ENCODE results near the gene COL23A1. TPM values are rescaled to one million over a fixed set of nuclear protein-coding genes. Genes with fewer than 3 reads are reported as not detected.
A peak's percentile ranks its signal among the peaks of the same experiment; 100 is the strongest.

COL23A1 gene
- total and polyA plus RNA-seq, 8 donors, result 0.06 to 0.68 (median 0.33) TPM; not detected in 2

DNA sequence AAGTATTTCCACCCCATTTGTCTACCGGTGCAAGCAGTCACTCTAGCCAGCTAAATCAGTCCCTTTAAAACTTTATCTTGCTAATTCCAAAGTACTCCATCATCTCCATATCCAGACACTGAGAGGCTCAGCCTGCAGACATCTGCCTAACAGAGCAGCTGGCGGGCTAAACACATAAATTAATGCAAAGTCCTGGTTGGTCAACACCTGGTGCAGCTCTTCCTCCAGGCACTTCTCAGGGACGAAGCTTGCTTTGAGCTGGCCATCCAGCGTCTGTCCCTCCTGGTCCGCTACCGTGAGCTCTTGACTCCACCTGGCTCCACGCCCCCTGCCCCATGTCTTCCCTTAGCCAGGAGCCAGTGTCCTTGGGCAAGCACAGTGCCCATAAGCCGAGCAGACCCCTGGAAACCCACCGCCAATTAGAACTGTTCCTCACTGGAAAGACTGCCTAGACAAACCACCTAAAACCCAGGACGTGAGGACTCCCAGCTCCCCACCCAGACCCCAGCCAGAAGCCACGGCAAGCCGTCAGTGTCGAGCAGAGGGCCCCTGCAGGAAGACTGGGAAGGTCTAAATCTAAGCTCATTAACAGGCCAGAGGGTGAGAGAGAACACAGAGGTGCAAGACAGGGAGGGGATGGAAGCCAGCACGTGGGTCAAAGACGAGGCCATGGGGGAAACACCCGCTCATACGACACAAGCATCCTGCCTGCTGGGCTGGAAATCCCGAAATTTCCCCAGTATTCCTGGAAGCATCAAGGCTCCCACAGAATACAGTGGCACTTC, 120.0 kb downstream of the COL23A1 start:
- H3K36me3 ChIP-seq, result no peaks in the 10 kb centered on the region
- WGBS, 2 donors, result 52 to 64% methylated on average over 18 of the region's 18 CpGs
- DNase-seq (no peak), FAIRE-seq (no peak), ATAC-seq (no peak)
- H3K9me3 ChIP-seq, result no peaks in the 10 kb centered on the region
- no peaks in the 10 kb centered on the region for H3K27me3 ChIP-seq
- H3K27ac ChIP-seq, result no peak overlapping the region
- TF ChIP-seq, protein P1, sequence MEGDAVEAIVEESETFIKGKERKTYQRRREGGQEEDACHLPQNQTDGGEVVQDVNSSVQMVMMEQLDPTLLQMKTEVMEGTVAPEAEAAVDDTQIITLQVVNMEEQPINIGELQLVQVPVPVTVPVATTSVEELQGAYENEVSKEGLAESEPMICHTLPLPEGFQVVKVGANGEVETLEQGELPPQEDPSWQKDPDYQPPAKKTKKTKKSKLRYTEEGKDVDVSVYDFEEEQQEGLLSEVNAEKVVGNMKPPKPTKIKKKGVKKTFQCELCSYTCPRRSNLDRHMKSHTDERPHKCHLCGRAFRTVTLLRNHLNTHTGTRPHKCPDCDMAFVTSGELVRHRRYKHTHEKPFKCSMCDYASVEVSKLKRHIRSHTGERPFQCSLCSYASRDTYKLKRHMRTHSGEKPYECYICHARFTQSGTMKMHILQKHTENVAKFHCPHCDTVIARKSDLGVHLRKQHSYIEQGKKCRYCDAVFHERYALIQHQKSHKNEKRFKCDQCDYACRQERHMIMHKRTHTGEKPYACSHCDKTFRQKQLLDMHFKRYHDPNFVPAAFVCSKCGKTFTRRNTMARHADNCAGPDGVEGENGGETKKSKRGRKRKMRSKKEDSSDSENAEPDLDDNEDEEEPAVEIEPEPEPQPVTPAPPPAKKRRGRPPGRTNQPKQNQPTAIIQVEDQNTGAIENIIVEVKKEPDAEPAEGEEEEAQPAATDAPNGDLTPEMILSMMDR (IDR thresholded peaks at IDR 0.05), result no peak
- peaks cover 0 to 5% (median 0%) of the 10 kb centered on the region in 3 donors for H3K4me1 ChIP-seq
- intact Hi-C loops (cut with DNase I), result no loop called here
- H3K4me3 ChIP-seq, result no peak overlapping the region

DNA sequence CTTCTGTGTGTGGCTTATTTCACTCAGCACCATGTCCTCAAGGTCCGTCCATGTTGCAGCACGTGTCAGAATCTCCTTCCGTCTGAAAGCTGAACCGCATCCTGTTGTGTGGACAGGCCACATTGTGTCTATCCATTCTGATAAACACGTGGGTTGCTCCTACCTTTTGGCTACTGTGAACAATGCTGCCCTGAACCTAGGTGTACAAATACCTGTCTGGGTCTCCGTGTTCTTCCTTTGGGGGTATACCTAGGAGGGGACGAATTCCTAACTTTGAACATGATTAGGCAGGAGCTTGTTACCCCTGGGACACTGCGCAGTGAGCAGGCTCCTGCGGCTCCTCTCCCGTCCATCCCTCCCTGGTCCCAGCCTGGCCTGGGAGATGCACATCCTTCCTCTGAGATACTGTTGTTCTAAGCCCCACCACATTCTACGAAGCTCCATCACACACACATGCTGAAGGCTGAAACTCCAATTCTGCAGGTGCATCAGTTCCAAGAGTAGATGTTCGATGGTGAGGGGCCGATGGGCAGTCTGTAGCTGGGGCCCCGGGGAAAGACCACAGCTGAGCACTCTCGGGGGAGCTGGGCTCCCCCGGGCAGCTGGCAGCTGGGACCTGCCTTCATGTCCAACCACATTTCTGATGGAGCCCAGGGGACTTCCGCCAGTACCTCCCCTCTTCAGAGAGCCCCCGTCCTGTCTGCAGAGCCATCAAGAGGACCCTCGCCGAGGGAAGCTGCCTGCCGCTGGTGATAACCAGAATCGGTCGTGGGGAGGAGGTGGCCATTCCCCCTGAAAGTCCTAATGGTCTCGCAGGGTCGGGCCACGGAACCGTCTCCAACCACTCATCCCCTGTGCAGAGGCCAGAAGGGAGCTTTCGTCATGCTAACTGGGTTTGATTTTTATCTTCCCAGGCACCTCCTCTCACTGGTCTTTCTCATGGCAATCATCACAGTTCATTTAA, 120.9 kb downstream of the COL23A1 start:
- H3K4me1 ChIP-seq, result peaks cover 0 to 2% (median 0%) of the 10 kb centered on the region in 3 donors
- FAIRE-seq (no peak), DNase-seq (no peak), ATAC-seq (no peak)
- WGBS, 2 donors, result 66 to 70% methylated on average over 28 of the region's 28 CpGs
- H3K9me3 ChIP-seq, result no peaks in the 10 kb centered on the region
- H3K36me3 ChIP-seq, result no peaks in the 10 kb centered on the region
- intact Hi-C loops (cut with DNase I), result no loop called here
- no peak overlapping the region for H3K4me3 ChIP-seq
- H3K27ac ChIP-seq, result no peak overlapping the region
- TF ChIP-seq, protein P1 (IDR thresholded peaks at IDR 0.05), result no peak
- H3K27me3 ChIP-seq, result no peaks in the 10 kb centered on the region

DNA sequence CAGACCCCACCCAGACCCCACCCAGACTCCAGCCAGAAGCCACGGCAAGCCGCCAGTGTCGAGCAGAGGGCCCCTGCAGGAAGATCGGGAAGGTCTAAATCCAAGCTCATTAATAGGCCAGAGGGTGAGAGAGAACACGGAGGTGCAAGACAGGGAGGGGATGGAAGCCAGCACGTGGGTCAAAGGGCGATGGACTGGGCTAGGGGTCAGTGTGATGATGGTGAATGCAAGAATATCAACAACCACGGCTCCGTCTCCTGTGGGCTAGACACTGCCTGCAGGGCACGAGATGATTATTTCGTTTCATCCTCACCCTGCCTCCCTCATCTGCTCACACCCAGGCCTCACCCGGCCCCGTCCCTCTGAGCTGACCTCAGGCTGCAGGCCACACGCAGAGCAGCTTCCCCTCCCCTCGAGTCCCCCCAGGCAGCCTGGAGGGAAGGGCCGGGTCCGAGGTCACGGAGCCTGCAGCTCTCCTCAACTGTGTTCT, 122.0 kb downstream of the COL23A1 start:
- no peaks in the 10 kb centered on the region for H3K27me3 ChIP-seq
- TF ChIP-seq, protein P1 (IDR thresholded peaks at IDR 0.05), result no peak
- H3K9me3 ChIP-seq, result no peaks in the 10 kb centered on the region
- H3K36me3 ChIP-seq, result no peaks in the 10 kb centered on the region
- H3K27ac ChIP-seq, result no peak overlapping the region
- DNase-seq (no peak), ATAC-seq (no peak), FAIRE-seq (no peak)
- H3K4me3 ChIP-seq, result no peak overlapping the region
- 66 to 71% methylated on average over 18 of the region's 18 CpGs for WGBS, 2 donors
- no peaks in the 10 kb centered on the region for H3K4me1 ChIP-seq
- intact Hi-C loops (cut with DNase I), result no loop called here

DNA sequence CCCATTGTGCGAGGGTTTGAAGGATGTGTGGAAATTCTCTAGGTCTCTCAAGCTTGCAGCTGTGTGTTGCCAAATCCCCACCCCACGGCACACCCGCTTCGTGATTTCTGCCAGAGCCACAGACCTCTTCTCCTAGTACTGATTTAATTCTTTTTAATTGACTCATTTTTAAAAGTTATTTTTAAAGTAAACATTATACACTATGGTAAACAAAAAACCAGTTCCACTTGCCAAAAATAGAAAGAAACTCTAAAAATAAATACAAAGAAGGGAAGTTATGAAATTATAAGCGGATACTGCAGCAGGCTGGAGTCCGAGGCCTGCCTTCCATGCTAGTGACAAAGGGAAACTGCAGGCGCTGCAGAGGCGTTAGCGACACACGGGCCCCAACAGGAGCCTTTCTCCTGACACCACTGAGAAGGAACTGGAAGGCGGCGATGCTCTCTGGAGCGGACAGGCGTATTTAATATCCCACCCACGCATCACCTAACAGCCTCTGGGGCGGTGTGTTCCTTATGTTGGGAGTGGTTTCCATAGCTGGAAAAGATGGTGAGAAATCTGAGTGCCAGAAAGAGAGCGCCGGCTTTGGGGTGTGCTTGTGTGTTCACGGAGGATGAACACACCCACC, 122.5 kb downstream of the COL23A1 start:
- Histone ChIP-seq H3K27ac (no peak overlapping the region), H3K36me3 (no peaks in the 10 kb centered on the region), H3K27me3 (no peaks in the 10 kb centered on the region), H3K9me3 (no peaks in the 10 kb centered on the region), H3K4me1 (no peaks in the 10 kb centered on the region), H3K4me3 (no peak overlapping the region)
- WGBS, 2 donors, result 56% methylated on average over 19 of the region's 19 CpGs
- FAIRE-seq (no peak), DNase-seq (peak in 1 of 6 donors; percentile 40), ATAC-seq (peak in 3 of 4 donors; percentile 39 to 84 (median 81))
- intact Hi-C loops (cut with DNase I), result no loop called here
- TF ChIP-seq, protein P1 (IDR thresholded peaks at IDR 0.05), result no peak
